Amniotic stem cell (primary cell): ENCODE results near the gene FAM13B.

Source experiments
- DNase-seq: peaks from one replicate; lab custom pipeline; 2025; lab: John Stamatoyannopoulos, UW

Gene FAM13B

GRCh38 chr5:137899493-137899892 is 133.4 kb downstream of the FAM13B start:
- no peak for DNase-seq

DNA sequence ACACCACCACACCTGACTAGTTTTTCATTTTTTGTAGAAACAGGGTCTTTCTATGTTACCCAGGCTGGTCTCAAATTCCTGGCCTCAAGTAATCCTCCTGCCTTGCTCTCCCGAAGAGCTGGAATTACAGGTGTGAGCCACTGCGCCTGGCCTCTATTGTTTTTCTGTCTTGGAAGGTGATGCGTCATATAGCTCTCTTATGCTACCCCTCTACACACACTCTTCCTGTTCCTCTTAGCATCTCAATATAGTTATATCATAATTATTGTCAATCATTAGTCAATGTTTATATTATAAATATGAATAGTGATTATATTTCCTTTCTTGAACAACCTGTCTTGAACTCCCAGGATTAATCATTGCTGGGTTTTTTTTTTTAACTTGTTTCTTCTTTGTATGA is 136.3 kb downstream of the FAM13B start:
- no peak for DNase-seq

GRCh38 chr5:137894586-137894985 is 138.3 kb downstream of the FAM13B start:
- no peak for DNase-seq

GRCh38 chr5:137891849-137892248 is 141.0 kb downstream of the FAM13B start:
- no peak for DNase-seq

- DNase-seq = no peak
Observed at GRCh38 chr5:137890845-137891244, 142.0 kb downstream of the FAM13B start.

GRCh38 chr5:137888863-137889759 is 143.8 kb downstream of the FAM13B start, which contains the start of gene PKD2L2:
Gene PKD2L2 (plus strand): TSS chr5:137889457. CDS start chr5:137889492, 35 bp downstream.
- DNase-seq = no peak

DNA sequence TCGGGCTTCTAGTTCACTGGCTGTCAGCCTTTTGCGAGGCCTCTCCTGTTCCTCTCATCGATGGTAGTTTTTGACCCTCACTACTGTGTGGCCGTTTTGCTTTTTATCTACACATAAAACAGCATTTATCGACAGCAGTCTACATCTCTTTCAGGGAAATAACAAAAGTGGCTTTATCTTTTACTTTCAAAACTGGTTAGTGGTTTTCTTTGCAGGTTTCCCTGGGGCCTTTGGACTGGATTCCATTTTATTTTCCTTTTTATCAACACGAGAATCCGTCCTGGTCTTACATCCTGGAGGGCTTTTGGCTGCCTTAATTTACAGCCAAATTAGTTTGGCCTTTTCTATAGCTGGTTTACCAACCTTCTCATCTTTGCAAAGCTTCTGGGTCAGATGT is 144.4 kb downstream of the FAM13B start:
- no peak for DNase-seq
